Neural progenitor cell (in vitro differentiated cells): ENCODE results near the gene DNER. TPM values are rescaled to one million over a fixed set of nuclear protein-coding genes. Genes with fewer than 3 reads are reported as not detected.

Experiments used
- DNase-seq: peaks from one replicate; pipeline ENCODE4 v3.0.0-alpha.2; 2016; ENCODE audit warnings: low spot score
- H2AFZ ChIP-seq: fragments of 200-600 bp; sonication (generic); replicated peaks from 2 replicates; pipeline ENCODE4 v1.6.1; 2016; ENCODE audit warnings: antibody characterized with exemption
- H3F3A ChIP-seq: fragments of 200-600 bp; sonication (generic); 2 replicates; pipeline ENCODE4 v1.6.1; 2016; ENCODE audit warnings: antibody characterized with exemption, low read depth
- H3K27ac ChIP-seq: fragments of 200-600 bp; sonication (generic); 2 replicates; pipeline ENCODE4 v1.5.1; 2016; ENCODE audit warnings: mild to moderate bottlenecking
- H3K27me3 ChIP-seq: fragments of 200-600 bp; sonication (generic); 2 replicates; pipeline ENCODE4 v1.6.1; 2016; ENCODE audit warnings: mild to moderate bottlenecking, moderate library complexity
- H3K36me3 ChIP-seq: fragments of 200-600 bp; sonication (generic); 2 replicates; pipeline ENCODE4 v1.5.1; 2016
- H3K4me1 ChIP-seq: fragments of 200-600 bp; sonication (generic); 2 replicates; pipeline ENCODE4 v1.6.1; 2016; ENCODE audit warnings: mixed run types
- H3K4me2 ChIP-seq: fragments of 200-600 bp; sonication (generic); 2 replicates; pipeline ENCODE4 v1.6.1; 2016
- H3K4me3 ChIP-seq: fragments of 200-600 bp; sonication (generic); 2 replicates; pipeline ENCODE4 v1.5.1; 2016
- H3K79me2 ChIP-seq: fragments of 200-600 bp; sonication (generic); 2 replicates; pipeline ENCODE4 v1.6.1; 2016; ENCODE audit warnings: low read depth
- H3K9ac ChIP-seq: fragments of 200-600 bp; sonication (generic); 2 replicates; pipeline ENCODE4 v1.6.1; 2016
- H3K9me3 ChIP-seq: fragments of 200-600 bp; sonication (generic); 2 replicates; pipeline ENCODE4 v1.5.1; 2016; ENCODE audit warnings: low read depth
- H4K20me1 ChIP-seq: fragments of 200-600 bp; sonication (generic); 2 replicates; pipeline ENCODE4 v1.6.1; 2016; ENCODE audit warnings: low read depth
- H3K27ac Mint-ChIP-seq: 3 replicates; pipeline ENCODE4 v1.8.0; 2021; ENCODE audit warnings: mixed read lengths
- H3K27me3 Mint-ChIP-seq: 2 replicates; pipeline ENCODE4 v1.8.0; 2022; ENCODE audit warnings: low read depth, mild to moderate bottlenecking, inconsistent platforms, moderate library complexity, mixed read lengths; ENCODE audit not compliant: insufficient read depth
- H3K36me3 Mint-ChIP-seq: 3 replicates; pipeline ENCODE4 v1.8.0; 2021; ENCODE audit warnings: mixed read lengths
- H3K4me1 Mint-ChIP-seq: 3 replicates; pipeline ENCODE4 v1.8.0; 2021; ENCODE audit warnings: mixed read lengths
- H3K4me3 Mint-ChIP-seq: 3 replicates; pipeline ENCODE4 v1.8.0; 2021; ENCODE audit warnings: mild to moderate bottlenecking, moderate library complexity, mixed read lengths
- H3K9me3 Mint-ChIP-seq: 3 replicates; pipeline ENCODE4 v1.8.0; 2020; ENCODE audit warnings: mixed read lengths
- CTCF ChIP-seq: fragments of 200-600 bp; sonication (generic); IDR thresholded peaks from 2 replicates; pipeline ENCODE4 v1.5.1; 2017; ENCODE audit warnings: antibody characterized with exemption, mild to moderate bottlenecking
- EZH2 ChIP-seq: fragments of 200-600 bp; sonication (generic); IDR thresholded peaks from 2 replicates; pipeline ENCODE4 v1.6.1; 2017; ENCODE audit warnings: antibody characterized with exemption, mild to moderate bottlenecking, moderate library complexity
- EZH2phosphoT487 ChIP-seq: fragments of 200-600 bp; sonication (generic); IDR thresholded peaks from 2 replicates; pipeline ENCODE4 v1.6.1; 2017; ENCODE audit warnings: antibody characterized with exemption
- total RNA-seq: library from RNA; depleted of rRNA; stranded (reverse); fragments of >200 nt; gene quantifications from 2 replicates; pipeline ENCODE4 v1.2.3, GENCODE V29; 2015; ENCODE audit warnings: low replicate concordance

Gene DNER
- total RNA-seq, 1 donor from 2014 or later, result 0.97 TPM

- H2AFZ ChIP-seq, result no peak overlapping the region
- no peaks in the 10 kb centered on the region for H3F3A ChIP-seq
- no peak for DNase-seq
- no peaks in the 10 kb centered on the region for H3K4me1 Mint-ChIP-seq
- H3K79me2 ChIP-seq, result no peaks in the 10 kb centered on the region
- no peak for TF ChIP-seq CTCF
- no peak for TF ChIP-seq EZH2phosphoT487
- no peak for TF ChIP-seq EZH2
- H3K27ac ChIP-seq, result no peak overlapping the region
- no peaks in the 10 kb centered on the region for H3K27me3 Mint-ChIP-seq
- no peak overlapping the region for H3K4me2 ChIP-seq
- H3K9me3 Mint-ChIP-seq, result peaks cover 10% of the 10 kb centered on the region
- H3K27ac Mint-ChIP-seq, result no peak overlapping the region
- H3K36me3 ChIP-seq, result no peaks in the 10 kb centered on the region
- H3K4me1 ChIP-seq, result no peaks in the 10 kb centered on the region
- H3K4me3 ChIP-seq, result no peak overlapping the region
- H3K9ac ChIP-seq, result no peak overlapping the region
- H3K4me3 Mint-ChIP-seq, result no peak overlapping the region
- no peaks in the 10 kb centered on the region for H3K36me3 Mint-ChIP-seq
- no peaks in the 10 kb centered on the region for H4K20me1 ChIP-seq
- H3K27me3 ChIP-seq, result no peaks in the 10 kb centered on the region
- no peaks in the 10 kb centered on the region for H3K9me3 ChIP-seq
Observed at GRCh38 chr2:229401171-229401865, 313.0 kb downstream of the DNER start.

GRCh38 chr2:229393926-229394325 lies 320.4 kb downstream of the DNER start:
- H3K9me3 ChIP-seq, result no peaks in the 10 kb centered on the region
- Mint-ChIP-seq H3K4me1 (no peaks in the 10 kb centered on the region), H3K27ac (no peak overlapping the region), H3K27me3 (peaks cover 2% of the 10 kb centered on the region), H3K9me3 (peaks cover 21% of the 10 kb centered on the region), H3K36me3 (peaks cover 2% of the 10 kb centered on the region), H3K4me3 (no peak overlapping the region)
- H3K79me2 ChIP-seq, result no peaks in the 10 kb centered on the region
- H2AFZ ChIP-seq, result no peak overlapping the region
- TF ChIP-seq CTCF (no peak), EZH2phosphoT487 (no peak), EZH2 (no peak)
- no peaks in the 10 kb centered on the region for H3F3A ChIP-seq
- H3K36me3 ChIP-seq, result no peaks in the 10 kb centered on the region
- no peak for DNase-seq
- H3K9ac ChIP-seq, result no peak overlapping the region
- no peak overlapping the region for H3K4me3 ChIP-seq
- no peaks in the 10 kb centered on the region for H4K20me1 ChIP-seq
- no peaks in the 10 kb centered on the region for H3K27me3 ChIP-seq
- H3K27ac ChIP-seq, result no peak overlapping the region
- H3K4me2 ChIP-seq, result no peak overlapping the region
- no peaks in the 10 kb centered on the region for H3K4me1 ChIP-seq

GRCh38 chr2:229392196-229392595 lies 322.2 kb downstream of the DNER start:
- no peak for DNase-seq
- Histone ChIP-seq H4K20me1 (no peaks in the 10 kb centered on the region), H3K27ac (no peak overlapping the region), H3K9ac (no peak overlapping the region), H3K4me2 (no peak overlapping the region), H3K27me3 (no peaks in the 10 kb centered on the region), H2AFZ (no peak overlapping the region), H3K36me3 (no peaks in the 10 kb centered on the region), H3K79me2 (no peaks in the 10 kb centered on the region), H3K4me3 (no peak overlapping the region), H3K4me1 (no peaks in the 10 kb centered on the region), H3K9me3 (no peaks in the 10 kb centered on the region), H3F3A (no peaks in the 10 kb centered on the region)
- peaks cover 2% of the 10 kb centered on the region for H3K36me3 Mint-ChIP-seq
- H3K27me3 Mint-ChIP-seq, result peaks cover 2% of the 10 kb centered on the region
- no peak overlapping the region for H3K4me3 Mint-ChIP-seq
- no peaks in the 10 kb centered on the region for H3K4me1 Mint-ChIP-seq
- TF ChIP-seq CTCF, result no peak
- TF ChIP-seq EZH2phosphoT487, result no peak
- no peak for TF ChIP-seq EZH2
- H3K9me3 Mint-ChIP-seq, result peaks cover 15% of the 10 kb centered on the region
- H3K27ac Mint-ChIP-seq, result no peak overlapping the region
